ENCODE data around the gene ZNF443. TPM values are rescaled to one million over a fixed set of nuclear protein-coding genes. Genes with fewer than 3 reads are reported as not detected.

ZNF443 gene
- total RNA-seq, 1 experiment from 2014 or later = 9.4 TPM

DNA sequence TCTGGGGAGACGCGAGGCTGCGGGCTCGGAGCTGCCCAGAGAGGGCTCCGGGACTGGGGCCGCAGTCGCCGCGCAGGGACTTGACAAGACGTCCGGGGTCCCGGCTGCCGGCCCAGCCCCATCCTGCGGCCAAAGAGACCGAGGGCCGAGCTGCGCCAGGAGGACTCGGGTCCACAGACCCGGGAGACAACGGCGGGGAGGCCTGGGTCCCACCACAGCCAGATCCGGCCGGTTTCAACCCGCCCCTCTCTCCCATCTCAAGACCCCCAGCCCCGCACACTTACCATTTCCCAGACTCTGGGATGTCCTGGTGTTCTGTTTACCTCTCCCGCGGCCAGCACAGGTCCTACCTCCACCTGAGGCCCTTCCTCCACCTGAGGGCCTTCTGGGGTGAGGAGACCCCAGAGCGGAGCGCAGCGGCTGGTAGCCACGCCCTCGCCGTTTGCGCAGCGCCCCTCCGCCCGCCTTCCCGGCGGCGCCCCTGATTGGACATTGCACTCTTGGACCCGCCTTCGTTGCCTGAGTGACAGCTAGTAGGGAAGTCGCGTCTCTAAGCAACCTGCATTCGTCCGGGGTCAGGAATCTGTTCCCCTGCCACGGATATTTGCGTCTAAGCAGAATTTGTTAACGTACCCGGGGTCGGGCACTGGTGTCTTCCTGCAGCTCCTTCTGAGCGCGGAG lies 43.7 kb upstream of the ZNF443 start, which contains the start of gene ZNF709:
Gene ZNF709 (minus strand): TSS at position 446 of the 681 bp plus-strand sequence. CDS start 159 bp downstream, at position 287.
- no peak within 1 kb of the TSS for H2BK15ac ChIP-seq (ENCODE audit: low read depth, low read length)
- Mint-ChIP-seq H3K27me3 (ENCODE audit: low read depth) (peaks cover 11% of the 10 kb centered on the region), H3K27ac (peak within 1 kb of the TSS; percentile 77 to 82 (median 77); a peak in 5 of 7 replicates), H3K4me3 (peak within 1 kb of the TSS; percentile 83 to 87), H3K9me3 (no peaks in the 10 kb centered on the region), H3K4me1 (peaks cover 13 to 19% of the 10 kb centered on the region in 2 experiments), H3K36me3 (ENCODE audit: insufficient read depth in 1 of 3, low read depth in 3 of 3) (no peaks in the 10 kb centered on the region; a peak in 1 of 7 replicates)
- H3K9ac ChIP-seq (ENCODE audit: extremely low read depth, insufficient read length, low read length) = peak within 1 kb of the TSS; percentile 66
- no peak within 1 kb of the TSS for H4K5ac ChIP-seq (ENCODE audit: insufficient read length, low read depth, low read length)
- no peaks in the 10 kb centered on the region; the same call in 1 of the 2 replicates for H3K27me3 ChIP-seq (ENCODE audit: insufficient read depth, low read length)
- H3K79me1 ChIP-seq (ENCODE audit: insufficient read depth, low read depth, low read length, poor library complexity, severe bottlenecking) = no peaks in the 10 kb centered on the region
- H4K20me1 ChIP-seq (ENCODE audit: control insufficient read depth, insufficient read depth, insufficient read length) = no peaks in the 10 kb centered on the region
- H2AK5ac ChIP-seq (ENCODE audit: insufficient read length, low read length) = no peak within 1 kb of the TSS
- peak within 1 kb of the TSS; percentile 84 for H3K4me2 ChIP-seq (ENCODE audit: insufficient read depth, insufficient read length, low read length)
- no peak within 1 kb of the TSS for H3K27ac ChIP-seq (ENCODE audit: insufficient read length, low read depth, low read length)
- no peak within 1 kb of the TSS for H2BK5ac ChIP-seq (ENCODE audit: insufficient read length, low read length)
- H3K18ac ChIP-seq (ENCODE audit: insufficient read length, low read depth, low read length) = no peak within 1 kb of the TSS
- H3K23ac ChIP-seq (ENCODE audit: insufficient read length, low read depth, low read length) = no peak within 1 kb of the TSS
- no peaks in the 10 kb centered on the region for H3K79me2 ChIP-seq (ENCODE audit: insufficient read depth, low read length)
- H3K4me1 ChIP-seq (ENCODE audit: insufficient read depth, low read length) = no peaks in the 10 kb centered on the region; the same call in 1 of the 2 replicates
- DNase-seq = peak; percentile 96
- peaks cover 10% of the 10 kb centered on the region for H3K23me2 ChIP-seq (ENCODE audit: insufficient read length, low read depth, low read length, poor library complexity, severe bottlenecking)
- no peak within 1 kb of the TSS for H2BK12ac ChIP-seq (ENCODE audit: insufficient read length, low read depth, low read length)
- no peak within 1 kb of the TSS for H2BK120ac ChIP-seq (ENCODE audit: low read depth, low read length, poor library complexity, severe bottlenecking)
- WGBS (ENCODE audit: extremely low coverage, insufficient read length, low lambda C conversion rate) = no CpG with 5 or more reads among the region's 53 CpGs
- H3K14ac ChIP-seq (ENCODE audit: insufficient read depth, low read length) = peak within 1 kb of the TSS; percentile 42; the same call in 1 of the 2 replicates
- H4K91ac ChIP-seq (ENCODE audit: insufficient read length, low read depth, low read length) = no peak within 1 kb of the TSS
- H3K56ac ChIP-seq (ENCODE audit: insufficient read length, low read depth, low read length) = no peak within 1 kb of the TSS
- no peak within 1 kb of the TSS for H2AFZ ChIP-seq (ENCODE audit: low read length)
- no peaks in the 10 kb centered on the region for H3K9me3 ChIP-seq (ENCODE audit: control insufficient read depth, low read depth, low read length)
- H3K4ac ChIP-seq (ENCODE audit: low read depth, low read length) = no peak within 1 kb of the TSS
- no peak within 1 kb of the TSS for H2BK20ac ChIP-seq (ENCODE audit: low read depth, low read length, poor library complexity, severe bottlenecking)
- H4K8ac ChIP-seq (replicated peaks; ENCODE audit: insufficient read length, low read depth, low read length) = no peak within 1 kb of the TSS
- no peak within 1 kb of the TSS for H3T11ph ChIP-seq (ENCODE audit: low read length)
- TF ChIP-seq, protein P1, sequence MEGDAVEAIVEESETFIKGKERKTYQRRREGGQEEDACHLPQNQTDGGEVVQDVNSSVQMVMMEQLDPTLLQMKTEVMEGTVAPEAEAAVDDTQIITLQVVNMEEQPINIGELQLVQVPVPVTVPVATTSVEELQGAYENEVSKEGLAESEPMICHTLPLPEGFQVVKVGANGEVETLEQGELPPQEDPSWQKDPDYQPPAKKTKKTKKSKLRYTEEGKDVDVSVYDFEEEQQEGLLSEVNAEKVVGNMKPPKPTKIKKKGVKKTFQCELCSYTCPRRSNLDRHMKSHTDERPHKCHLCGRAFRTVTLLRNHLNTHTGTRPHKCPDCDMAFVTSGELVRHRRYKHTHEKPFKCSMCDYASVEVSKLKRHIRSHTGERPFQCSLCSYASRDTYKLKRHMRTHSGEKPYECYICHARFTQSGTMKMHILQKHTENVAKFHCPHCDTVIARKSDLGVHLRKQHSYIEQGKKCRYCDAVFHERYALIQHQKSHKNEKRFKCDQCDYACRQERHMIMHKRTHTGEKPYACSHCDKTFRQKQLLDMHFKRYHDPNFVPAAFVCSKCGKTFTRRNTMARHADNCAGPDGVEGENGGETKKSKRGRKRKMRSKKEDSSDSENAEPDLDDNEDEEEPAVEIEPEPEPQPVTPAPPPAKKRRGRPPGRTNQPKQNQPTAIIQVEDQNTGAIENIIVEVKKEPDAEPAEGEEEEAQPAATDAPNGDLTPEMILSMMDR (conservative IDR thresholded peaks at IDR 0.05) = no peak

All from H9 (cell line).